Activated T-cell treated with anti-CD3 and anti-CD28 coated beads, Interleukin-2, amount 50 U/mL, for 4 hours (primary cell): ENCODE measurements around the gene PRDM7. TPM values are rescaled to one million over a fixed set of nuclear protein-coding genes. Genes with fewer than 3 reads are reported as not detected.

Experiments
- ATAC-seq, 2 donors: fragments of 200-7000 bp; cut with Tn5 transposase; one replicate each; pipeline ENCODE4 v1.10.0; 2021
- DNase-seq: peaks from one replicate; pipeline ENCODE4 v3.0.0-alpha.2; 2020
- H3K27me3 Mint-ChIP-seq: one replicate; pipeline ENCODE4 v1.8.0; 2021; ENCODE audit warnings: low read depth, mixed read lengths
- H3K36me3 Mint-ChIP-seq: one replicate; pipeline ENCODE4 v1.8.0; 2022; ENCODE audit warnings: mixed read lengths; ENCODE audit not compliant: insufficient read depth
- H3K4me1 Mint-ChIP-seq: one replicate; pipeline ENCODE4 v1.8.0; 2021; ENCODE audit warnings: low read depth, mixed read lengths
- H3K4me3 Mint-ChIP-seq: one replicate; pipeline ENCODE4 v1.8.0; 2021; ENCODE audit warnings: mild to moderate bottlenecking, moderate library complexity, mixed read lengths
- H3K9me3 Mint-ChIP-seq: one replicate; pipeline ENCODE4 v1.8.0; 2021; ENCODE audit warnings: mixed read lengths
- total RNA-seq, 3 donors: library from RNA; stranded (reverse); gene quantifications; one replicate each; pipeline ENCODE4 v1.2.1, GENCODE V29; 2021

Gene PRDM7
- total RNA-seq, 3 donors from 2014 or later = not detected

DNA sequence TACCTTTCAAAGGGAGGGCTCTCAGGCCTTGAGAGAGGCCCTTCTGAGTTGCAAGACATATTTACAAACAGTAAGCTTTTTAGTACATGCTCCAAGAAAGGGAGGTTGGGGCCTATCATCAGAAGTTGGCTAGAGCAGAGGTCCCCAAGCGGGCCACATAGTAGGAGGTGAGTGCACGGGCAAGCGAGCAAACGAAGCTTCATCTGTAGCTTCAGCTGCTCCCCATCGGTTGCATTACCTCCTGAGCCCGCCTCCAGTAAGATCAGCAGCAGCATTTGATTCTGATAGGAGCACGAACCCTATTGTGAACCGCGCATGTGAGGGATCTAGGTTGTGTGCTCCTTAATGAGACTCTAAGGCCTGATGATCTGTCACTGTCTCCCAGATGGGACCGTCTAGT is 26.2 kb downstream of the PRDM7 start:
- DNase-seq = no peak
- no peak for ATAC-seq
- Mint-ChIP-seq H3K4me1 (peaks cover 10% of the 10 kb centered on the region), H3K36me3 (peaks cover 4% of the 10 kb centered on the region), H3K4me3 (no peak overlapping the region), H3K27me3 (peaks cover 10% of the 10 kb centered on the region), H3K9me3 (peaks cover 20% of the 10 kb centered on the region)

DNA sequence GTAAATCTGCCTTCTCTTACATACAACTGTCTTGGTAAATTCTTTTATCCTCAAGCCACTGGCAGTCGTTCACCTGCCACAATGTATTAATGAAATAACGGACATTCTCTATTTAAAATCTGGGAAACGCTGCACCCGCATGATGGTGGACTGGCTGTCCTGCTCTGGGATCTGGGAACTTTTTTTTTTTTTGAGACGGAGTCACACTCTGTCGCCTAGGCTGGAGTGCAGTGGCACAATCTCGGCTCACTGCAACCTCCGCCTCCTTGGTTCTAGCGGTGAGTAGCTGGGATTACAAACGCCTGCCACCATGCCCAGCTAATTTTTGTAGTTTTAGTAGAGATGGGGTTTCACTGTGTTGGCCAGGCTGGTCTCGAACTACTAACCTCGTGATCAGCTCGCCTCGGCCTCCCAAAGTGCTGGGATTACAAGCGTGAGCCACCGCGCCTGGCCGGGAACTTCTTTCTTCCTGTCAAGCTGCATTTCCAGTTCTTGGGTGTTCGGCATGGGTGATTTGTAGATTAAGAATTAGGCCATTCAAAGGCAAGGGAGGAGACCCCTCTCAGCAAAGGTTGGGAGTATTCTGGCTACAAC is 28.3 kb downstream of the PRDM7 start:
- ATAC-seq (no peak), DNase-seq (no peak)
- Mint-ChIP-seq H3K4me3 (no peak overlapping the region), H3K27me3 (peaks cover 19% of the 10 kb centered on the region), H3K4me1 (peaks cover 10% of the 10 kb centered on the region), H3K9me3 (peaks cover 9% of the 10 kb centered on the region), H3K36me3 (peaks cover 1% of the 10 kb centered on the region)

DNA sequence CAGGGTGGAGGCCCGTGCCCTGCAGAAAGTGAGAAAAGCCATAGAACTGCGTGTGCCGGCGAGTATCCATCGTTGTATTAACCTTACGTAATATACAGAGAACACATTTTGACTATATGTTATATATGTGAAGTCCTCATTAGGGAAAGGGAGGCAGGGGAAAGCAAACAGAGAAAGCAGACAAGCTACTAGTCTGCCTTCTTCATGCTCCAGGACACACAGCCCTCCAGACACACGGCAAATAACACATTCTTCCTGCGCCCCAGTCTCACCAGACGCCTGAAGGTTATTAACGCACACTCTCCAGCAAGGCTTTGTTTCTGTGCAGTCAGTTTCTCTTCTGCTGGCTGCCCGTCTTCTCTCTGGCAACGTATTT is 28.8 kb downstream of the PRDM7 start:
- Mint-ChIP-seq H3K9me3 (peaks cover 5% of the 10 kb centered on the region), H3K4me1 (peaks cover 10% of the 10 kb centered on the region), H3K27me3 (peaks cover 19% of the 10 kb centered on the region), H3K36me3 (peaks cover 4% of the 10 kb centered on the region), H3K4me3 (no peak overlapping the region)
- ATAC-seq (peak in 1 of 2 donors; percentile 16), DNase-seq (no peak)

DNA sequence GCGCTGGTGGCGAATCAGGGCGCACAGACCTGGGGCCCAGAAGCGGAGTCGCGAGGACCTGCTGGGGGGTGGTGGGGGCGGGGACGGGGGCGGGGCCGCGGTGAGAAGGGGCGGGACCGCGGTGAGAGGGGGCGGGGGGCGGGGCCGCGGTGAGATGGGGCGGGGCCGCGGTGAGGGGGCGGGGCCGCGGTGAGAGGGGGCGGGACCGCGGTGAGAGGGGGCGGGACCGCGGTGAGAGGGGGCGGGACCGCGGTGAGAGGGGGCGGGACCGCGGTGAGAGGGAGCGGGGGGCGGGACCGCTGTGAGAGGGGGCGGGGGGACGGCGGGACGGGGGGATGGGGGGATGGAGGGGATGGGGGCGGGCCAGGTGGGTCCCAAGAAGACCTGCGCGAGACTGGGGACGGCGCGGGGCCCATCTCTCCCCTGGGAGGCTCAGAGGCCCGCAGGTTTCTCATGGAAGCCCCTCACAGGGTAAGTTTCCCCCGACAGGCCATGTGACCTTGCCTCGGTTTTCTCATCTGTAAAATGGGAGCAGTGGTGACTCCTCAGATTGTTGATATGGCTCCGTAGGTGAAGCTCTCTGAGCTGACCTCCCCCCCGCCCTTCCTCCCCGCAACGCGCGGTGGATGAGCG is 29.3 kb downstream of the PRDM7 start:
- ATAC-seq (peak; percentile 16 to 27), DNase-seq (no peak)
- peaks cover 19% of the 10 kb centered on the region for H3K27me3 Mint-ChIP-seq
- H3K4me3 Mint-ChIP-seq = no peak overlapping the region
- H3K4me1 Mint-ChIP-seq = peaks cover 10% of the 10 kb centered on the region
- peaks cover under 1% of the 10 kb centered on the region for H3K9me3 Mint-ChIP-seq
- peaks cover 4% of the 10 kb centered on the region for H3K36me3 Mint-ChIP-seq

DNA sequence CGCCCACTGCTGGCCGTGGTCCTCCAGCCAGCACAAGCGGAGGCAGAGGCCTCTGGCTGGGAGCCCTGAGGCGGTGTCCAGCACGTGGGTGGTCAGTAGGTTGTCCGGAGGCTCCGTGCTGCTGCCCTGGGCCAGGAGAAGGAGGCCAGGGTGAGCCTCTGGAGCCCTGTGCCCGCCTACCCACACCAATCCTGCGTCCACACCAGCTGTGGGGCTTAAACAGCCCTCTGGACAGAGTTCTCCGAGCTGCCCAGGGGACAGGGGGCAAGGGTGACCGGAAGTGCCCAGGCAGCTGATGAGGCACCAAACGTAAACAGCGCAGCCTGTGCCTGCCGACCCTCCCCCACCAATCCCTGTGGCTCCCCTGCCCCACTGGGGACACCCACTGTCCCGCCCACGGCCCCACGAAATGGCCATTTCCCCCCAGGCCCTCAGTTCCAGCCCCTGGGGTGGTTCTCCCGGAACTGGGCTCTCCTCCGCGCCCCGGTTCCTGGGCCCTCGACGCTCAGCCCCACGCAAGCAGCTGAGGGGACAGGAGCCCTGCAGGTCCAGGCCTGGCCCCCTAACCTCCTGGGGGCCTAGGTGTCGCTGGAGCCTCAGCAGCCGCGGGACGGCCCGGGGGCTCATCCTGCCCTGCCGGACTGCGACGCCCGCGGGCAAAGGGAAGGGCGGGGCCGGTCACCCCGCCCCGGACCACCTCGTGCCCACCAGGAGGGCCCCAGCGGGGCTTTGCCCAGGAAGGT is 30.0 kb downstream of the PRDM7 start:
- ATAC-seq (peak in 1 of 2 donors; percentile 42), DNase-seq (no peak)
- H3K9me3 Mint-ChIP-seq = no peaks in the 10 kb centered on the region
- H3K4me1 Mint-ChIP-seq = peaks cover 10% of the 10 kb centered on the region
- peaks cover 19% of the 10 kb centered on the region for H3K27me3 Mint-ChIP-seq
- H3K36me3 Mint-ChIP-seq = peaks cover 6% of the 10 kb centered on the region
- H3K4me3 Mint-ChIP-seq = no peak overlapping the region

DNA sequence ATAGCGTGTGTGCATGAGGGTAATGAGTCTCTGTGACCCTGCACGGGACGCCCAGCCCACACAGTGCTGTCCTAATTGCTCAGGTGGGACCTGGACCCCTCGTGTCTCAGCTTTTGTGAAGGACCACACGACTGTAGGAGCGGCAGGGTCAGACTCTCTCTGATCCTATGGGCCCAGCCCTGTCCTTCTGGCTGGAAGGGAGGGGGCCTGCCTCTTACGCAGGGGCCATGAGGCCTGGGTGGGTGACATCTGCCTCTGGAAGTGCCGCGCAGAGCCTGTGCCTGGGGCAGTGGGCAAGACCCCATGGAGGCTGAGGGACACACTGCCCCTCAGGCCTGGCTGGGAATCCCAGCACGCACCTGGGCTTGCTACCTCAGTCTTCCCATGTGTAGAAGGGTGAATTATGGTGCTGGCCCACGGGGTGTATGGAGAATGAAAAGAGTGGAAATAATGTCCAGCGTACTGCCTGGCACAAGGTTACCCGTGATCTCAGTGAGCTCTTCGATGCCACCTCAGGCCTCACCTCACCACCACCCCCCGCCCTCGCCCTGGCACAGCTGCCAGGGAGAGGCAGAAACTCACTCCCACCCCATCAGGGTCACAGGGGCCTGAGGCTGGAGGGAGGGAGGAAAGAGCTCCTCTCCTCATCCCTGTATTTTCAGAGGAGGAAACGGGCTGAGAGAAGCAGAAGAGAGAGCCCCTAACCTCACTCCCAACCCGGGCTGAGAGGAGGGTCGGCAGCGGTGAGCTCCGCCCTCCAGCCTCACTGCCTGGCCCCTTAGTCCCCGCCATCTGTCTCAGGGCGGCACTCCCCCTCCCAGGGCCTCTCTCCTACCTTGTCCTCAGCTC is 30.8 kb downstream of the PRDM7 start:
- Mint-ChIP-seq H3K9me3 (no peaks in the 10 kb centered on the region), H3K36me3 (peaks cover 6% of the 10 kb centered on the region), H3K4me3 (peak overlapping the region; percentile 8), H3K4me1 (peaks cover 10% of the 10 kb centered on the region), H3K27me3 (peaks cover 19% of the 10 kb centered on the region)
- no peak for DNase-seq
- peak in 1 of 2 donors; percentile 23 for ATAC-seq

DNA sequence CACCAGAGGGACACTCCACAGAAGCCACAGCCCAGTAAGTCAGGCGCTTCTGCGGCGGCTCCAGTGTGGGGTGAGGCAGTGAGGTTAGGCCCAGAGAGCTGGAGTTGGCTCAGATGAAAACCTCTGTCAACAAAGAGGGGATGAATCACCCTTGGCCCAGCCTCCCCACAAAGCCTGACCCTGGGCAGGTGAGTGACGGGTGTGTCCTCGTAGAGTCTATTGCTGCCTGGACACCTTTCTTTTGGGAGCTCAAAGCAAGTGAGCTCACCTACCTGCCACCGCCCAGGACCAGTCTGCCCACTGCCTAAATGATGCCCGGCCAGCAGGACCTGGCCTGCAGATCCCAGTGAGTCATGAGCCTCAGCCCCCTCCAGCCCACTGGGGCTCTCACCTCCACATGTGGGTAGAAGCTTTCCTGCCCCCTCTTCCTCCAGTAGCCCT is 33.0 kb downstream of the PRDM7 start:
- H3K4me3 Mint-ChIP-seq = no peak overlapping the region
- H3K27me3 Mint-ChIP-seq = peaks cover 19% of the 10 kb centered on the region
- H3K36me3 Mint-ChIP-seq = peaks cover 8% of the 10 kb centered on the region
- H3K9me3 Mint-ChIP-seq = no peaks in the 10 kb centered on the region
- peaks cover 10% of the 10 kb centered on the region for H3K4me1 Mint-ChIP-seq
- DNase-seq = no peak
- ATAC-seq = no peak

DNA sequence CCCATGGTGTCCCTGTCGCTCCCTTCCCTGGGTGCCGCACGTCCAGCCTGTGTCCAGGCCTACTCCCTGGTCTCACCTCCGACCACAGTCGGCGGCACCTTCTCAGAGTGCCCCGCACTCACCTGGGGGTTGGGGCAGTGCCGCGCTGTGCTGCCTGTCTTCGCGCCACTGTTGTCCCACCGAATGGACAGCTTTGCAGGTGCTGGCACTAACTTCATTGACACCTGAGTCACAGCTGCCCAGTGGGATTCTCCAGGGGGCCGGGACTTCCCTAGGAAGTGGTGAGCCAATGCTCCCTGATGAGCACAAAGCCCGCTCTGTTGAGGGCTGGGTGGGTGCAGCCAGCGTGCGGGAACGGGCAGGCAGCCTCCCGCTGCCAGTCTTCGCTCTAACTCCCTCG is 33.6 kb downstream of the PRDM7 start:
- DNase-seq (no peak), ATAC-seq (no peak)
- peaks cover 8% of the 10 kb centered on the region for H3K36me3 Mint-ChIP-seq
- peaks cover 19% of the 10 kb centered on the region for H3K27me3 Mint-ChIP-seq
- H3K4me3 Mint-ChIP-seq = no peak overlapping the region
- peaks cover 9% of the 10 kb centered on the region for H3K4me1 Mint-ChIP-seq
- no peaks in the 10 kb centered on the region for H3K9me3 Mint-ChIP-seq

DNA sequence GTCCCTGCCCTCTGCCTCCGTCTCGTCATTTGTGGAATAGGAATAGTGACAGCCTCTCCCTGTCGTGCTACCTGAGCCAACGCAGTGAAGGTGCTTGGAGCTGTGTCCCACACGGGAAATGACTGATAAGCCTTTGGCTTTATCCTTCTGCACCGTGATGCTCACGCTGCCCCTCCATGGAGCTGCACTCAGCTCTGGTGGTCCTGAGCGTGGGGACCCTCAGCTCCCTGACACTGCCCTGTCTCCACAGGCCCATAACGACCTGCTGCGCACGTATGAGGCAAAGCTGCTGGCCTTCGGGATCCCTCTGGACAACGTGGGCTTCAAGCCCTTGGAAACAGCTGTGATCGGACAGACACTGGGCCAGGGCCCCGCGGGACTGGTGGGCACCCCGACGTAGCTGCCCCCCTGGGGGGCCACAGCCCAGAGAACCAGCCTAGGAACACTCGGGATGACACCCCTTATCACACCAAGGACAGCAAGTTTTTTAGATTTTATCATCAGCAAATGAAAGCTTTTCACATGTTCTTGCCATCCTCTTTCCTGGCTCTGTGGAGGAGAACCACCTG is 34.1 kb downstream of the PRDM7 start:
- peaks cover 8% of the 10 kb centered on the region for H3K36me3 Mint-ChIP-seq
- DNase-seq (no peak), ATAC-seq (no peak)
- no peaks in the 10 kb centered on the region for H3K9me3 Mint-ChIP-seq
- H3K4me1 Mint-ChIP-seq = peaks cover 5% of the 10 kb centered on the region
- H3K4me3 Mint-ChIP-seq = no peak overlapping the region
- peaks cover 16% of the 10 kb centered on the region for H3K27me3 Mint-ChIP-seq

DNA sequence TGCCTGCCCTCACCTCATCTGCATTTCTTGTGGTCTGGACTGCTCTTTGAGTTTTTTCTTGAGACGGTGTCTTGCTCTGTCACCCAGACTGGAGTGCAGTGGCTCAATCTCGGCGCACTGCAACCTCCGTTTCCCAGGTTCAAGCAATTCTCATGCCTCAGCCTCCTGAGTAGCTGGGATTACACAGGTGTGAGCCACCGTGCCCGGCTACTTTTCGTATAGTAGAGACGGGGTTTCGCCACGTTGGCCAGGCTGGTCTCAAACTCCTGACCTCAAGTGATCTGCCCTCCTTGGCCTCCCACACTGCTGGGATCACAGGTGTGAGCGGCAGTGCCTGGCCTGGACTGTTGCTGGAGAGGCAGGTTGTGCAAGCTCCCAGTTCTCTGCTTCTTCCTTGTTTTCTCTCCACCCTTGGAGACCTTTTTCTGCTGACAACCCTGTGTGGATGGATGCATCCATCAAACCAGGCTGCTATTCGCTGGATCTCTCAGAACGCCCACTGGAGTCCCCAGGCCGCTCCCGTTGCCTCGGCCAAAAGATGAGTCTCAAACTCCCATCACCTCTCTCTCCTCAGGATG is 35.1 kb downstream of the PRDM7 start:
- no peaks in the 10 kb centered on the region for H3K9me3 Mint-ChIP-seq
- ATAC-seq (no peak), DNase-seq (no peak)
- no peak overlapping the region for H3K4me3 Mint-ChIP-seq
- peaks cover 9% of the 10 kb centered on the region for H3K36me3 Mint-ChIP-seq
- peaks cover 16% of the 10 kb centered on the region for H3K27me3 Mint-ChIP-seq
- H3K4me1 Mint-ChIP-seq = peaks cover 4% of the 10 kb centered on the region

DNA sequence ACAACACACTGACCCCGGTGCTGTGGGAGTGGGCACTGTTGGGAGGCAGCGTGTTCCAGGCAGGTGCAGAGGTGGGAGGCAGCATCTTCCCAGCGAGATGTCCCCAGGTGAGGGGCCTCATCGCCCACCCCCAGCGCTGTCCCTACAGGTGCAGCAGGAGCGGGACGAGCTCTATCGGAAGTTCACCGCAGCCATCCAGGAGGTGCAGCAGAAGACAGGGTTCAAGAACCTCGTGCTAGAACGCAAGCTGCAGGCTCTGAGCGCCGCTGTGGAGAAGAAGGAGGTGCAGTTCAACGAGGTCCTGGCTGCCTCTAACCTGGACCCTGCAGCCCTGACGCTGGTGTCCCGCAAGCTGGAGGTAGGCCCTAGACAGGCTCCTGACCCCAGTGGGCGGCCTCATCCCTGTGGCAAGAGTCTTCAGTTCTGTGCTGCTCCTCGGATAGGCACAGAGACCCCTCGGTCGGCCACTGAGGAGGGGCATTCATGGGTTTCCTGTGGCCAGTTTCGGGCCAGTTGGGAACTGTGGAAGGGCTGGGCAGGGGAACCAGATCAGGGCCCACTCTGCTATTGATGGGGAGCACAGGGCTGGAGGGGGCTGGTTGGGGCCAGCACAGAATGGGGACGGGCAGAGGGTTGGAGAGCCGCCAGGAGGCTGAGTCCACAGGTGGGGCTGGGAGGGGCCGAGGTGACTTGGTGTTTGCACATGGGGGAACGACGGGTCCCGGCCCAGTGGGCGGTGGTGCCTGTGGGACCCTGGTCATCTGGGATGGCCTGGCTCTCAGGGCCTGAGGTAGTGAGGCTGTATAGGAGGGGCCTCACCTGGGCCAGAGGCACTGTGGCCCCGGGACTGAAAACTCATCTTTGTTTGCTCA is 36.7 kb downstream of the PRDM7 start:
- Mint-ChIP-seq H3K27me3 (peaks cover 3% of the 10 kb centered on the region), H3K4me1 (no peaks in the 10 kb centered on the region), H3K36me3 (peaks cover 15% of the 10 kb centered on the region), H3K9me3 (no peaks in the 10 kb centered on the region), H3K4me3 (no peak overlapping the region)
- no peak for ATAC-seq
- DNase-seq = no peak

DNA sequence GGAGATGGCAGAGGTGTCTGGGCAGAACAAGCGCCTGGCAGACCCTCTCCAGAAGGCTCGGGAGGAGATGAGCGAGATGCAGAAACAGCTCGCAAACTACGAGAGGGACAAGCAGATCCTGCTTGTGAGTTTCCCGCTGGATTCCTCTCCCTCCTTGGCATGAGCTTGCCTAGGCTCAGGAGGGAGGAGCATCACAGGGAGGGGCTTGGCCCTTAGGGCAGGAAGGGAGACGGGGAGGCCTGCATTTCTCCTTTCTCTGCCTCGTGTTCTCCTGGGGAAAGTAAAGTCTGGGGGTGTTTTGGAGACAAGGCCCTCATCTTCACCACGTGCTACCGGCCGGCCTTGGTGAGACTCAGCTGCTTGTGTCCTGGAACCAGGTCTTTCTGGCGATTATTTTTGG is 39.9 kb downstream of the PRDM7 start:
- Mint-ChIP-seq H3K27me3 (no peaks in the 10 kb centered on the region), H3K4me3 (no peak overlapping the region), H3K9me3 (no peaks in the 10 kb centered on the region), H3K36me3 (peaks cover 19% of the 10 kb centered on the region), H3K4me1 (no peaks in the 10 kb centered on the region)
- ATAC-seq = no peak
- DNase-seq = no peak

DNA sequence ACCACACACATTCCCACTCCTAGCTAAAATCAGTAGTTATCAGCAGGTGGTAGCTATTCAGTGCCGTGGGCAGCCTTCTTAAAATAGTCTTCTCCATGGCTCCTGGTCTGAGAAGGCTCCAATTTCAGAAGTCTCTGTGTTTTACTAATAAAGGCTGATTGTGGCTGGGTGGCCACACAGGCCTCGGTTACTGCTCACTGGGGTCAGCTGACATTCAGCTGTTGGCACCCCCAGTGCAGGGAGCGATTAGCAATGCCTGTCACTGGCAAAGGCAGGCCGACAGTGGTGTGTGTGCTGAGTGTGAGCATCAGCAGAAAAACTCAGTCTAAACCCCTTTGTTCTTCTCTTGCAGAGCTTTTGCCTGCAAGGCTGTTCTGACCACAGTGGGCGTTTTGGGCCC is 41.2 kb downstream of the PRDM7 start:
- ATAC-seq = no peak
- Mint-ChIP-seq H3K4me1 (no peaks in the 10 kb centered on the region), H3K9me3 (no peaks in the 10 kb centered on the region), H3K4me3 (no peak overlapping the region), H3K27me3 (no peaks in the 10 kb centered on the region), H3K36me3 (peaks cover 27% of the 10 kb centered on the region)
- DNase-seq = no peak
